Colonic mucosa (tissue), 4 donors: ENCODE results near the gene GAS7. TPM values are rescaled to one million over a fixed set of nuclear protein-coding genes. Genes with fewer than 3 reads are reported as not detected.

Experiments
- DNase-seq: peaks from one replicate; pipeline ENCODE4 v3.0.0-alpha.2; 2020
- H3K27ac ChIP-seq: fragments of 200-600 bp; one replicate; pipeline ENCODE4 v1.8.0; 2021
- H3K27me3 ChIP-seq: fragments of 200-600 bp; one replicate; pipeline ENCODE4 v1.8.0; 2021
- H3K36me3 ChIP-seq: fragments of 200-600 bp; one replicate; pipeline ENCODE4 v1.8.0; 2021
- H3K4me1 ChIP-seq: fragments of 200-600 bp; one replicate; pipeline ENCODE4 v1.8.0; 2021; ENCODE audit warnings: mild to moderate bottlenecking
- H3K4me3 ChIP-seq: fragments of 200-600 bp; one replicate; pipeline ENCODE4 v1.8.0; 2021
- H3K9ac ChIP-seq, 2 donors: one replicate each; pipeline ENCODE4 v1.7.0; 2013; ENCODE audit warnings: control low read depth in 2 of 2, low read depth in 2 of 2, low read length in 2 of 2
- H3K9me3 ChIP-seq: fragments of 200-600 bp; one replicate; pipeline ENCODE4 v1.8.0; 2021
- intact Hi-C: fragments of 100-400 bp; cut with DNase I; formaldehyde crosslinking; loops from one replicate; pipeline ENCODE4 v1.14.1; 2022
- total RNA-seq, 2 donors: library from RNA; stranded (reverse); fragmentation: NEBNext Ultra II Directional in 1 of 2; extraction: Animal tissue kit (Norgen Biotek cat#: 25700) in 1 of 2; gene quantifications; one replicate each; pipeline ENCODE4 v1.2.1, GENCODE V29; 2021
- TF ChIP-seq, protein P1 (sequence below): fragments of 200-600 bp; IDR thresholded peaks from one replicate; pipeline ENCODE4 v1.8.0; 2022; ENCODE audit warnings: antibody characterized with exemption, mild to moderate bottlenecking
- donor health status: healthy.
- donor health status: DM: no; HTN: no; CAD: no.
- donor health status: DM: no; HTN: no; CAD: no.

Gene GAS7
- total RNA-seq, 2 donors from 2014 or later: 4.7 to 17.0 TPM

DNA sequence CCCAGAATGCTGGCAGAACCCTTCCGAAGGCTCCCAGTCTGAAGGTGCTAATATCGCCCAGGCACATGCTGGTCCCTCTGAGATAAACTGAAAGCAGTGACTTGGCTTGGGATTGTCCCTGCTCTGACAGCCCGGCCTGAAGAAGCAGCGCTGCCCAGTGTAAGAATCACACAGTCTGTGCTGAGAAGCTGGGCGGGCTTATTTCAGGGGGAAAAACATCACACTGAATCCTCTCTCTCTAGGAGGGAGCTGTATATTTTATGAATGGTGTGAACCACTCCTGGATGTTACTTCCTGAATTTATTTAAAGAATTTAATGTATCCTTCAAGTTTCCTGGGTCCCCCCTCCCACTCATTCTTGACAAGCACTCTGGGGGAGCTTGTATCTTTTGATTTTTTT, 36.3 kb downstream of the GAS7 start:
- H3K27ac ChIP-seq: no peak overlapping the region
- H3K9me3 ChIP-seq: no peaks in the 10 kb centered on the region
- intact Hi-C loops: no loop called here
- no peaks in the 10 kb centered on the region for H3K27me3 ChIP-seq
- H3K4me1 ChIP-seq: no peaks in the 10 kb centered on the region
- TF ChIP-seq, protein P1, sequence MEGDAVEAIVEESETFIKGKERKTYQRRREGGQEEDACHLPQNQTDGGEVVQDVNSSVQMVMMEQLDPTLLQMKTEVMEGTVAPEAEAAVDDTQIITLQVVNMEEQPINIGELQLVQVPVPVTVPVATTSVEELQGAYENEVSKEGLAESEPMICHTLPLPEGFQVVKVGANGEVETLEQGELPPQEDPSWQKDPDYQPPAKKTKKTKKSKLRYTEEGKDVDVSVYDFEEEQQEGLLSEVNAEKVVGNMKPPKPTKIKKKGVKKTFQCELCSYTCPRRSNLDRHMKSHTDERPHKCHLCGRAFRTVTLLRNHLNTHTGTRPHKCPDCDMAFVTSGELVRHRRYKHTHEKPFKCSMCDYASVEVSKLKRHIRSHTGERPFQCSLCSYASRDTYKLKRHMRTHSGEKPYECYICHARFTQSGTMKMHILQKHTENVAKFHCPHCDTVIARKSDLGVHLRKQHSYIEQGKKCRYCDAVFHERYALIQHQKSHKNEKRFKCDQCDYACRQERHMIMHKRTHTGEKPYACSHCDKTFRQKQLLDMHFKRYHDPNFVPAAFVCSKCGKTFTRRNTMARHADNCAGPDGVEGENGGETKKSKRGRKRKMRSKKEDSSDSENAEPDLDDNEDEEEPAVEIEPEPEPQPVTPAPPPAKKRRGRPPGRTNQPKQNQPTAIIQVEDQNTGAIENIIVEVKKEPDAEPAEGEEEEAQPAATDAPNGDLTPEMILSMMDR: no peak
- H3K36me3 ChIP-seq: no peaks in the 10 kb centered on the region
- no peak overlapping the region for H3K9ac ChIP-seq
- no peak overlapping the region for H3K4me3 ChIP-seq
- no peak for DNase-seq

DNA sequence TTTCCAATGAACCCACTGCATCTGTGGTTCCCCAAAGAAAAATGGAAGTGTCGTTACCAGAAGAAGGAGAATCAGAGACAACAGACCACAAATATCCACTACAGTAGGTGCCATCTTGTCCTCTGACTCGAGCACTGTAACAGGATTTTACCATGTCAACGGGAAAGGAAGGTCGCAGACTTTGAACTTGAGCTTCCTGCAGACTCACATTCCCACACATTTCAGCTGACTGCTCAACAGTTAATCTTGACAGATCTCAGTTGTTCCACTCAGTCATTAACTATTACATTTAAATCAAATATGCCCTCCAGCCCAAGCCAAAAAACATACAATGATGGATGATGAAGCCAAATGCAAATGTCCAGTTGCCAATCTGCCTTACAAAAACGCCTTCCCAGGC, 37.0 kb downstream of the GAS7 start:
- H3K27me3 ChIP-seq: no peaks in the 10 kb centered on the region
- TF ChIP-seq, protein P1: no peak
- no peak overlapping the region for H3K4me3 ChIP-seq
- no peak for DNase-seq
- H3K36me3 ChIP-seq: no peaks in the 10 kb centered on the region
- H3K9ac ChIP-seq: no peak overlapping the region
- no peak overlapping the region for H3K27ac ChIP-seq
- H3K9me3 ChIP-seq: no peaks in the 10 kb centered on the region
- no peaks in the 10 kb centered on the region for H3K4me1 ChIP-seq
- intact Hi-C loops: no loop called here

DNA sequence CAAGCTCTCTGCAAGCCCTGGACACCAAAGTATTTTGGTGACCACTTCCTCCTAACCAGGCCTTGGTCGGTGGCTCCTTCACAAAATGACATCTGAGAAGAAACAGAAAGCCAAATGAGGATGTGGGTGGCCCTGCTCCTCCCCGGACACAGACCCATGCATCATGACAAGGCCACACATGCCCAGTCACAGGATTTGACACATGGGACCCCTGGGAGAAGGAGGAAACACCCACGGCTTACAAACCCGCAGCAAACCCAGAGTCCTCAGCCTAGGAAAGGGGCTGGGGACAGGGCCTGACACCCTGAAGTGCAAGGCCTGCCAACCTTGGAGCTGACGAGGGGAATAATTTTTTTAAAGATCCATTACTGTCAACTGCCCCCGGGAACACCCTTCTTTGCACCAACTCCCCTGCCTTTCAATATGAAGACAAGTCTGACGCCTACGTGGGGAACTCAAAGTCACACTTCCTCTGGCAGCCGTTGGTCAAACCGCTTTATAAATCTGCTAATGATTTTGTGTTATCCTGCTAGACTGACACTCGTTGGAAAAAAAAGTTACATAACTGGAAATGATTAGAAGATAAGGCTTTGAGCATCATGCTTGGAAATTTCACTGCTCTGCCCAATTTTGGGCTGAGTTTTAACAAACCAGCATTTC, 41.3 kb downstream of the GAS7 start:
- Histone ChIP-seq H3K27me3 (no peaks in the 10 kb centered on the region), H3K4me3 (no peak overlapping the region), H3K27ac (peak overlapping the region; percentile 53), H3K36me3 (no peaks in the 10 kb centered on the region), H3K9me3 (no peaks in the 10 kb centered on the region), H3K4me1 (no peaks in the 10 kb centered on the region), H3K9ac (peak overlapping the region in 1 of 2 donors; percentile 46)
- TF ChIP-seq, protein P1: no peak
- intact Hi-C loops: no loop called here
- peak; percentile 50 for DNase-seq

DNA sequence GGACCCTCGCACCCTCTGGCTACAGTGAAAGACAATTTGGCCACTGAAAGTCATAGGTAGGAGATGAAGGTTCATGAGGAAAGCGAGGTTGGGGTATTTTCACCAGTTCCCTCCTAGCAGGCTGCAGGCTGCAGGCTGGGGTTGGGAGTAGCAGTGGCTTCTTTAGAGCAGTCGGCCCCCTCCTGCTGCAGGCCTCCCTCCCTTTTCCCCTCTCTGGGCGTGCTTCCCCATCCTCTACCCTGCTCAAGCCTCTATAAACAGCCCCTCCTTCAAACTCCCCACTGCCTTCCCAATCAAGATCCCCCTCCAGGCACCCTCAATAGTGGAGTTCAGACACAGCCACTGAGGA, 41.8 kb downstream of the GAS7 start:
- TF ChIP-seq, protein P1: no peak
- Histone ChIP-seq H3K9me3 (no peaks in the 10 kb centered on the region), H3K4me3 (no peak overlapping the region), H3K36me3 (no peaks in the 10 kb centered on the region), H3K27me3 (no peaks in the 10 kb centered on the region), H3K27ac (peak overlapping the region; percentile 53), H3K4me1 (no peaks in the 10 kb centered on the region), H3K9ac (peak overlapping the region in 1 of 2 donors; percentile 46)
- intact Hi-C loops: no loop called here
- DNase-seq: no peak

DNA sequence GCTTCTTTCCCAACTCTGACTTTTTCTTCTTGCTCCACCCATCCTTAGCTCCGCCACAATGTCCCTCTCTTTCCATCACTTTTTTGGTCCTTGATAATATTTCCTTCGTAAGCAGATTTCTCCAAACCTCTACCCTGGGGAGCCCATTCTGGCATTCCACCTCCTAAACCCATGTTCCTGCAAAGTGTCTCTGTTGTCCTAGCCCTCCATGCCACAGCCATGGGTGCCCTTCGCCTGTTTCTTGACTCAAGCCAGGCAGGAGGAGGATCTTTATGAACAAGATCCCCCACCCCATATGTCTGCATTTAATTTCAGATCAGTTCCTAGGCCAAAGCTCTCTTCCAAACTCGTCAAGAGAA, 42.4 kb downstream of the GAS7 start:
- no peaks in the 10 kb centered on the region for H3K9me3 ChIP-seq
- DNase-seq: no peak
- no peak overlapping the region for H3K4me3 ChIP-seq
- no peaks in the 10 kb centered on the region for H3K4me1 ChIP-seq
- H3K9ac ChIP-seq: no peak overlapping the region
- TF ChIP-seq, protein P1: no peak
- peak overlapping the region; percentile 53 for H3K27ac ChIP-seq
- intact Hi-C loops: no loop called here
- H3K27me3 ChIP-seq: no peaks in the 10 kb centered on the region
- H3K36me3 ChIP-seq: no peaks in the 10 kb centered on the region
